Astrocyte (in vitro differentiated cells and primary cell): ENCODE results near the gene SPIRE1. TPM values are rescaled to one million over a fixed set of nuclear protein-coding genes. Genes with fewer than 3 reads are reported as not detected.
"Not testable (repeated sequence)": the region's sequence is repeated elsewhere in the genome, so short reads cannot be mapped to it uniquely, and the experiment has no call there.

Experiments used
- DNase-seq: peaks from one replicate; pipeline ENCODE4 v3.0.0-alpha.2; 2010; ENCODE audit warnings: low read depth
- FAIRE-seq: peaks from 2 replicates; lab custom pipeline; 2011; peaks lifted over from hg19 to GRCh38; lab: Jason Lieb, UNC
- H2AFZ ChIP-seq: 2 replicates; pipeline ENCODE4 v1.6.0; 2012; ENCODE audit warnings: low read depth, low read length, inconsistent platforms
- H3K27ac ChIP-seq: 2 replicates; pipeline ENCODE4 v1.5.1; 2011; ENCODE audit warnings: low read depth, low read length, inconsistent platforms
- H3K27me3 ChIP-seq: 2 replicates; pipeline ENCODE4 v1.6.0; 2011; ENCODE audit warnings: low read length, inconsistent platforms; ENCODE audit not compliant: insufficient read depth
- H3K36me3 ChIP-seq: 2 replicates; pipeline ENCODE4 v1.5.1; 2011; ENCODE audit warnings: low read length, inconsistent platforms; ENCODE audit not compliant: insufficient read depth
- H3K4me1 ChIP-seq: 2 replicates; pipeline ENCODE4 v1.5.1; 2011; ENCODE audit warnings: low read length, inconsistent platforms; ENCODE audit not compliant: insufficient read depth
- H3K4me2 ChIP-seq: 2 replicates; pipeline ENCODE4 v1.6.0; 2012; ENCODE audit warnings: low read length, inconsistent platforms
- H3K4me3 ChIP-seq: 2 replicates; pipeline ENCODE4 v1.5.1; 2011; ENCODE audit warnings: low read depth, mild to moderate bottlenecking, low read length, inconsistent platforms; ENCODE audit not compliant: insufficient read depth
- H3K79me2 ChIP-seq: 2 replicates; pipeline ENCODE4 v1.6.0; 2012; ENCODE audit warnings: mild to moderate bottlenecking, low read length, inconsistent platforms; ENCODE audit not compliant: insufficient read depth
- H3K9ac ChIP-seq: 2 replicates; pipeline ENCODE4 v1.6.0; 2012; ENCODE audit warnings: mild to moderate bottlenecking, low read length, inconsistent platforms
- H3K9me3 ChIP-seq: 2 replicates; pipeline ENCODE4 v1.5.1; 2012; ENCODE audit warnings: low read depth, mild to moderate bottlenecking, low read length, inconsistent platforms; ENCODE audit not compliant: insufficient read depth
- H4K20me1 ChIP-seq: 2 replicates; pipeline ENCODE4 v1.6.0; 2012; ENCODE audit warnings: low read length, inconsistent platforms; ENCODE audit not compliant: insufficient read depth
- H3K27ac Mint-ChIP-seq: one replicate; pipeline ENCODE4 v1.8.0; 2021; ENCODE audit warnings: mild to moderate bottlenecking, mixed read lengths; ENCODE audit not compliant: unreplicated experiment
- H3K27me3 Mint-ChIP-seq: one replicate; pipeline ENCODE4 v1.8.0; 2021; ENCODE audit warnings: low read depth, mixed read lengths; ENCODE audit not compliant: unreplicated experiment
- H3K36me3 Mint-ChIP-seq: one replicate; pipeline ENCODE4 v1.8.0; 2021; ENCODE audit warnings: low read depth, mixed read lengths; ENCODE audit not compliant: unreplicated experiment
- H3K4me1 Mint-ChIP-seq: one replicate; pipeline ENCODE4 v1.8.0; 2021; ENCODE audit warnings: low read depth, mixed read lengths; ENCODE audit not compliant: unreplicated experiment
- H3K4me3 Mint-ChIP-seq: one replicate; pipeline ENCODE4 v1.8.0; 2021; ENCODE audit warnings: mild to moderate bottlenecking, moderate library complexity, mixed read lengths; ENCODE audit not compliant: unreplicated experiment
- H3K9me3 Mint-ChIP-seq: one replicate; pipeline ENCODE4 v1.8.0; 2021; ENCODE audit warnings: mild to moderate bottlenecking, mixed read lengths; ENCODE audit not compliant: unreplicated experiment
- CTCF ChIP-seq: IDR thresholded peaks from 2 replicates; pipeline ENCODE4 v1.5.1; 2011; ENCODE audit warnings: low read depth, mild to moderate bottlenecking, inconsistent platforms, low read length, moderate library complexity; ENCODE audit not compliant: insufficient read depth
- EZH2 ChIP-seq: IDR thresholded peaks from 2 replicates; pipeline ENCODE4 v1.6.1; 2012; ENCODE audit warnings: mild to moderate bottlenecking, low read length, inconsistent platforms; ENCODE audit not compliant: insufficient read depth
- total RNA-seq: library from RNA; stranded (reverse); gene quantifications from 2 replicates; pipeline ENCODE4 v1.2.1, GENCODE V29; 2021

The SPIRE1 gene
- total RNA-seq, 1 donor from 2014 or later = 42.0 TPM

- TF ChIP-seq EZH2 (no peak), CTCF (no peak)
- peak overlapping the region; percentile 34 for H3K4me3 Mint-ChIP-seq
- Histone ChIP-seq H3K36me3 (no peaks in the 10 kb centered on the region), H3K4me3 (no peak overlapping the region), H3K9ac (no peak overlapping the region), H3K9me3 (no peaks in the 10 kb centered on the region), H3K27me3 (no peaks in the 10 kb centered on the region), H3K4me1 (peaks cover 7% of the 10 kb centered on the region), H3K79me2 (peaks cover 97% of the 10 kb centered on the region), H4K20me1 (peaks cover 36% of the 10 kb centered on the region), H3K4me2 (no peak overlapping the region), H2AFZ (no peak overlapping the region), H3K27ac (no peak overlapping the region)
- FAIRE-seq (no peak), DNase-seq (no peak)
- H3K36me3 Mint-ChIP-seq = peaks cover 2% of the 10 kb centered on the region
- H3K27ac Mint-ChIP-seq = no peak overlapping the region
- peaks cover 31% of the 10 kb centered on the region for H3K4me1 Mint-ChIP-seq
- no peaks in the 10 kb centered on the region for H3K27me3 Mint-ChIP-seq
- H3K9me3 Mint-ChIP-seq = no peaks in the 10 kb centered on the region
Observed at GRCh38 chr18:12645254-12645653, 12.7 kb downstream of the SPIRE1 start.

GRCh38 chr18:12643756-12644155 is 14.2 kb downstream of the SPIRE1 start:
- H2AFZ ChIP-seq, H3K4me3 ChIP-seq, H3K9ac ChIP-seq, H3K27ac ChIP-seq, H3K9me3 Mint-ChIP-seq, H3K36me3 ChIP-seq, DNase-seq, FAIRE-seq, H3K4me2 ChIP-seq, H3K36me3 Mint-ChIP-seq, H3K4me3 Mint-ChIP-seq, H3K9me3 ChIP-seq, H3K27me3 ChIP-seq, H3K27me3 Mint-ChIP-seq, H3K27ac Mint-ChIP-seq: not testable (repeated sequence)
- peaks cover 97% of the 10 kb centered on the region for H3K79me2 ChIP-seq
- H3K4me1 Mint-ChIP-seq = peaks cover 34% of the 10 kb centered on the region
- H3K4me1 ChIP-seq = peaks cover 11% of the 10 kb centered on the region
- H4K20me1 ChIP-seq = peaks cover 33% of the 10 kb centered on the region

- Mint-ChIP-seq H3K27ac (peak overlapping the region; percentile 97), H3K9me3 (peaks cover 2% of the 10 kb centered on the region), H3K36me3 (peaks cover 2% of the 10 kb centered on the region), H3K27me3 (no peaks in the 10 kb centered on the region), H3K4me1 (peaks cover 44% of the 10 kb centered on the region), H3K4me3 (peak overlapping the region; percentile 60)
- Histone ChIP-seq H4K20me1 (peaks cover 32% of the 10 kb centered on the region), H3K36me3 (no peaks in the 10 kb centered on the region), H3K4me2 (peak overlapping the region; percentile 63), H3K27ac (peak overlapping the region; percentile 30), H3K27me3 (no peaks in the 10 kb centered on the region), H3K4me1 (peaks cover 11% of the 10 kb centered on the region), H3K9me3 (no peaks in the 10 kb centered on the region), H2AFZ (no peak overlapping the region), H3K79me2 (peaks cover 91% of the 10 kb centered on the region), H3K4me3 (no peak overlapping the region), H3K9ac (peak overlapping the region; percentile 37)
- TF ChIP-seq CTCF (no peak), EZH2 (no peak)
- no peak for DNase-seq
- FAIRE-seq = no peak
Observed at GRCh38 chr18:12640881-12641200, 17.1 kb downstream of the SPIRE1 start.
